Measurements from ENCODE around the gene SLC25A23.

DNA sequence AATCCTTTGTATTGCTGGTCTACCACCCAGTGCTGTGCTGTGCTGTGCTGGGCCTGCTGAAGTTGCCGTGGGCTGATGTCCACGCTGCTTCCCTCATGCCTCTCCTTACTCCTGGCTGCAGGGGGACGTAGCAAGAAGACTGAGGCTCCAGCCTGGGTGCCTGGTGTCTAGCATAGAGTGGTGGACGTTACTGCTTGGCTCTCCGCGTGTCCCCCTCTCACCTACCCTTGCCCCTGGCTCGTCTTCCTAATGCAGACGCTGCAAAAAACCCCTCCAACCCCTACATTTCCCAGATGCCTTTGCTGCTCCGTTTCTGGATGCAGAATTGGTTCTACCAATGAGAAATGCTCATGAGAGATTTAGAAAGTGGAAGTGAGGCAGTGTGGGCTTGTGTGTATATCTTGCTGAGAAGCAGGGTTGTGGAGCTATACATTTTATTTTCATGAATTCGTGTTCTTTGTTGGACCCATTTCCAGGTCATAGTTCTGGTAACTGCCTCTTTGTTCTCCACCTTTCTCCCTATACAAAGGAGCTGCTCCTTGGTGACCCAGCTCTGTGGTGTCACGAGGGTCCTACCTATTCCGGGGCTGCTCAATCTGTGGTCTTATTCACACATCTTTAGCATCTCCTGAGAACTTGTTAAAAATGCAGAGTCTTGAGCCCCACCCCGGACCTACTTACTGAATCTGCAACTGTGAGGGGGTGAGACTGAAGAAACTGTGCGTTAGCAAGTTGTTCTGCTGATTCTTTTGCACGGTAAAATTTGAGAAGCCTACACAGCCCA lies 29.9 kb upstream of the SLC25A23 start:
- TF ChIP-seq POLR2AphosphoS5 (IDR thresholded peaks at IDR 0.05; ENCODE audit: low read depth, low read length) (no peak), FOXP2 (optimal IDR thresholded peaks at IDR 0.05; ENCODE audit: borderline replicate concordance, extremely low read depth, extremely low read length, insufficient read depth) (no peak), TAF1 (IDR thresholded peaks at IDR 0.05; ENCODE audit: borderline replicate concordance, insufficient read depth, low read length) (no peak)

All from PFSK-1 (cell line).